Tongue (tissue), 2 donors: ENCODE data around the gene MEIKIN. TPM values are rescaled to one million over a fixed set of nuclear protein-coding genes. Genes with fewer than 3 reads are reported as not detected.
"Not testable (repeated sequence)": the region's sequence is repeated elsewhere in the genome, so short reads cannot be mapped to it uniquely, and the experiment has no call there.

Experiments used
- DNase-seq: peaks from one replicate; pipeline ENCODE4 v3.0.0-alpha.2; 2015
- total RNA-seq: library from RNA; depleted of rRNA; stranded (reverse); fragments of >200 nt; gene quantifications from one replicate; pipeline ENCODE4 v1.2.3, GENCODE V29; 2014

The MEIKIN gene
- total RNA-seq, 1 donor from 2014 or later, result 3.9 TPM

- not testable (repeated sequence) for DNase-seq
Measured at GRCh38 chr5:131902266-131902665, 43.2 kb downstream of the MEIKIN start.

DNA sequence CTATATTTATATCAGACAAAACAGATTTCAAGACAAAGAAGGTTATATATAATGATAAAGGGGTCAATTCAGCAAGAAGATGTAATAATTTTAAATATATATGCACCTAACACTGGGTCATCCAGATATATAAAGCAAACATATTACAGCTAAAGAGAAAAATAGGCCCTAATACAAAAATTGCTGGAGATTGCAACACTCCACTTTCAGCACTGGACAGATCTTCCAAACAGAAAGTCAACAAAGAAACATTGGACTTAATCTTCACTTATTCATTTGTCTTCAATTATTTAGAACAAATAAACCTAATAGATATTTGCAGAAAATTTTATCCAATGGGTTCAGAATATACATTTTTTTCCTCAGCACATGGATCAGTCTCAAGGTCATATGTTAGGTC, 45.8 kb downstream of the MEIKIN start:
- DNase-seq, result no peak

DNA sequence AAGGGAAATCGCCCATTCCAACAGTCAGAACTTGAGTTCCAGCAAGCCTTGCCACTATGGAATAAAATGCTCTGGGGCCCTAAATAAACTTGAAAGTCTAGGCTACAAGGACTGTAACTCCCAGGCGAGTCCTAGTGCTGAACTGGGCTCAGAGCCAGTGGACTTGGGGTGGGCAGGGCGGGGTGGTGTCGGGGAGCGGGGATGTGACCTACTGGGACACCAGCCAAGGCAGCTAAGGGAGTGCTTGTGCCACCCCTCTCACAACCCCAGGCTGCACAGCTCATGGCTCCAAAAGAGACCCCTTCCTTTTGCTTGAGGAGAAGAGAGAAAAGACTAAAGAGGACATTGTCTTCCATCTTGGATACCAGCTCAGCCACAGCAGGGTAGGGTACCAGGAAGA, 61.5 kb downstream of the MEIKIN start:
- DNase-seq, result no peak

DNA sequence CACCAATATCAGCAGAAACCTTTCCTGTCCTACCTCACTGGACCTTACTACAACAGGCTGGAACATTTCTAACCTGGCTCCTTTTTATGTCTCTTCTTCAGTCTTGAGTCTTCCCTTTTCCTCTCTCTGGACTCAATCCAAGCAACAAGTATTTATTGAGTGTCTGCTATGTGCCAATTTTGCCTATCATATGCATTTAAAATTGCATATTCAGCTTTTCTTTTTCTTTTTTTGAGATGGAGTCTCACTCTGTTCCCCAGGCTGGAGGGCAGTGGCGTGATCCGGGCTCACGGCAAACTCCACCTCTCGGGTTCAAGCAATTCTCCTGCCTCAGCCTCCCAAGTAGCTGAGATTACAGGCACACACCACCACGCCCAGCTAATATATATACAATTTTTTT, 65.8 kb downstream of the MEIKIN start:
- no peak for DNase-seq

DNA sequence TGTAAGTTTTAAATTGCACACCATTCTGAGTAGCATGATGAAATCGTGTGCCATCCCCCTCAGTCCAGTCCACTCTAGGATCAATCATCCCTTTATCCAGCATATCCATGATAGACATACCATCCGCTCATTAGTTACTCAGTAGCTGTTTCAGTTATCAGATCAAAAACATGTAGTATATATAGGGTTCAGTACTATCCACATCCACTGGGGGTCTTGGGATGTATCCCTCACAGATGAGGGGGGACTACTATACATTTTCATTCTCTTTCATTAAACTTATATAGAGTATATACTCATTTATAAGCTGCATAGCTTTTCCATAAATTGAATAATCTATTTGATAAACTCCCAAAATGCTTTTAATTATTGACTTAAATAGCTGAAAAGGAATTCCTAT, 67.6 kb downstream of the MEIKIN start:
- no peak for DNase-seq

- not testable (repeated sequence) for DNase-seq
Measured at GRCh38 chr5:131871251-131871650, 74.2 kb downstream of the MEIKIN start.

DNA sequence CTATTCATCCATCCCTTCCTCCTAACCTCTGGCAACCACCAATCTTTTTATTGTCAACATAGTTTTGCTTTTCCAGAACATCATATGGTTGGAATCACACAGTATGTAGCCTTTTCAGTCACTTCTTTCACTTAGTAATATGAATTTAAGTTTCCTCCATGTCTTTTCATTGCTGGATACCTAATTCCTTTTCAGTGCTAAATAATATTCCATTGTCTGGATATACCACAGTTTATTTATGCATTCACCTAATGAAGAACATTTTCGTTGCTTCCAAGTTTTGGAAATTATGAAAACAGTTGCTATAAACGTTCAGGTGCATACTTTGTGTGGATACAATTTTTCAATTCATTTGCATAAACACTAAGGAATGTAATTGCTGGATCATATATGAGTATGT, 77.9 kb downstream of the MEIKIN start:
- DNase-seq, result no peak

GRCh38 chr5:131863700-131864099, 81.8 kb downstream of the MEIKIN start:
- DNase-seq, result no peak

GRCh38 chr5:131857388-131857787, 88.1 kb downstream of the MEIKIN start:
- no peak for DNase-seq

DNA sequence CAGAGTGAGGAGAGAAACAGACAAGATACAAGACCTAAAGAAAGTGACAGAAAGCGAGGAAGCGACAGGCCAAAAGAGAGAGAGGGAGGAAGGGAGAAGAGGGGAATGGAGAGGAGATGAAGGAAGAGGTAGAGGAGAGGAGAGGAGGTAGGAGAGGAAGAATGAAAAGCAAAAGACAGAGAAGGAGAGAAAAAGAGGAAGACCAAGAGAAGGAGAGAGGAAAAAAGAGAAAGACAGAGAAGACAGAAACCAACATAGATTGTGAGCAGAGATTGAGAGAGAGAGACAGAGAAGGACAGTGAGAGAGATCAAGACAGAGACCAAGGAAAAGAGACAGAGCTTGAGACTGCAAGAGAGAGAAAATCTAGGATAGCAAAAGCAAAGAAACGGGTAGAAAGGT, 90.0 kb downstream of the MEIKIN start:
- DNase-seq, result no peak

DNA sequence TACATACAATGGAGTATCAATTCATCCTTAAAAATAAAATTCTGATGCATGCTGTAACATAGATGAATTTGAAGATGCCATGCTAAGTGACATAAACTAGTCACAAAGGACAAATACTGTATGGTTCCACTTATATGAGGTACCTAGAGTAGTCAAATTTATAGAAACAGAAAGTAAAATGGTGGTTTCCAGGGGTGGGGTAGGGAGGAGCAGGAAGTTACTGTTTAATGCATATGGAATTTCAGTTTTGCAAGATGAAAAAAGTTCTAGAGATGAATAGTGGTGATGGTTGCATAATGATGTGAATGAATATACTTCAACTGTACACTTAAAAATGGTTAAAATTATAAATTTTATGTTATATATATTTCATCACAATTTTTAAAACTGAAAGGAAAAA, 91.3 kb downstream of the MEIKIN start:
- no peak for DNase-seq

DNA sequence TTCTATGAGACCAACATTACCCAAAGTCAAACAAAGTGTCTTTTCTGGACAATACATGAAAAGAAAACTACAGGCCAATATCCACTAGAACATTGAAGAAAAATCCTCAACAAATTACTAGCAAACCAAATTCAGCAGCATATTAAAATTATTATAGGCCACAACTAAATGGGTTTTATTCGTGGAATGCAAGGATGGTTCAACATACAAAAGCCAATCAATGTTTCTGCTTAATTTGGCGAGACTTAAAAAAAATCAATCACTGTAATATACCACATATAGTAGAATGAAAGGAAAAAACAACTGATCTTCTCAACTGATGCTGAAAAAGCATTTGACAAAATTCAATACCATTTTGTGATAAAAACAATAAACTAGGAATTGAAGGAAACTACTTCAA, 96.8 kb downstream of the MEIKIN start:
- no peak for DNase-seq

- DNase-seq, result no peak
Measured at GRCh38 chr5:131846536-131846935, 98.9 kb downstream of the MEIKIN start.

DNA sequence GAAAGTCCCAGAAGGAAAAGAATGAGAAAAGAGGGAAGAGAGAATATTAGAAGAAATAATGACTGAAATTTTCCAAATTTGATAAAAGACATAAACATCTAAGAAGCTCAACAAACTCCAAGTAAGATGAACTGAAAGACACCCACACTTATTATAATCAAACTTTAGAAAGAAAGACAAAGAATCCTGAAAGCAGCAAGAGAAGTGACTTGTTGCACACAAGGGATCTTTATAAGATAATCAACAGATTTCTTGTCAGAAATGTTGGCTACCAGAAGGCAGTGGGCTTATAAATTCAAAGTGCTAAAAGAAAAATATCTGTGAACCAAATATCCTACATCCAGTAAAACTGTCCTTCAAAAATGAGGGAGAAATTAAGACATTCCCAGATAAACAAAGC, 99.6 kb downstream of the MEIKIN start:
- DNase-seq, result no peak

DNA sequence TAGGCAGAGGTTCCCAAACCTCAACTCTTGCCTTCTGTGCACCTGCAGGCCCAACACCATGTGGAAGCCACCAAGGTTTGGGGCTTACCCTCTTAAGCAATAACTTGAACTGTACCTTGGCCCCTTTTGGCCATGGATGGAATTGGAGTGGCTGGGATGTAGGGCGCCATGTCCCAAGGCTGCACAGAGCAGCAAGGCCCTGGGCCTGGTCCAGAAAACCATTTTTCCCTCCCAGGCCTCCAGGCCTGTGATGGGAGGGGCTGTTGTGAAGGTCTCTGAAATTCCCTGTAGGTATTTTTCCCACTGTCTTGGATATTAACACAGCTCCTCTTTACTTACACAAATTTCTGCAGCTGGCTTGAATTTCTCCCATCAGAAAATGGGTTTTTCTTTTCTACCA, 102.5 kb downstream of the MEIKIN start:
- DNase-seq, result not testable (repeated sequence)

DNA sequence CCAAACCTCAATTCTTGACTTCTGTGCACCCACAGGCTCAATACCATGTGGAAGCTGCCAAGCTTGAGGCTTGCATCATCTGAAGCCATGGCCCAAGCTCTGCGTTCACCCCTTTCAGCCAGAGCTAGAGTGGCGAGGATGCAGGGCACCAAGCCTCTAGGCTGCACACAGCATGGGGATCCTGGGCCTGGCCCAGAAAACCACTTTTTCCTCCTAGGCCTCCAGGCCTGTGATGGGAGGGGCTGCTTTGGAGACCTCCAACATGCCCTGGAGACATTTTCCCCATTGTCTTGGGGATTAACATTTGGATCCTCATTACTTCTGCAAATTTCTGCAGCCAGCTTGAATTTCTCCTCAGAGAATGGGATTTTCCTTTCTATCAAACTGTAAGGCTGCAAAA, 112.8 kb downstream of the MEIKIN start:
- DNase-seq, result not testable (repeated sequence)

DNA sequence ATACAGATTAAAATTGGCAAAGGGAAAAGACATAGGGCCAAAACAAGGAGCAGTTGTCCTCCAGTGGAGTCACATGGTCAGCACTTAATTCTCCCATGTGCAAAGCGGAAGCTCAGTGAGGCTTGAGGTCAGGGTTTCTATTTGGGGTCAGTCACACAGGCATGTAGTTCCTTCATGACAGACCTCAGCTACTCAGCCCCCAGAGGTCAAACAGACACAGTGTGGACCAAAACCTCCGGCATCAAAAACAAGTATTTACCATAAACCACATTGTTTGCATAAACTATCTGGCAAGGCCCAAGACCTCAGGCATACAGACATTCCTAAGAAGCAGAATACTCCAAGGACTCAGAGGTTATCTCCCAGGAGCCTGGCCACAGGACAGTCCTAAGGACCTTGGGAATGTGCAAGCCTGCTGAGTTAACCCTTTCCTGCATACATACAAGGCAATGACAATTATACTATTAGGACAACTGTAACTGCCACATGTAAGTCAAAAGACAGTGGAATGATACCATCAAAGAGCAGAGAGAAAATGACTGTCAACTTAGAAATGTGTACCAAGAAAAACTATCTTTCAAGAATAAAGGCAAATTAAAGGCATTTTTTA, 120.0 kb downstream of the MEIKIN start:
- no peak for DNase-seq

GRCh38 chr5:131824631-131825030, 120.8 kb downstream of the MEIKIN start:
- no peak for DNase-seq

- DNase-seq, result no peak
Measured at GRCh38 chr5:131821221-131821620, 124.2 kb downstream of the MEIKIN start.

DNA sequence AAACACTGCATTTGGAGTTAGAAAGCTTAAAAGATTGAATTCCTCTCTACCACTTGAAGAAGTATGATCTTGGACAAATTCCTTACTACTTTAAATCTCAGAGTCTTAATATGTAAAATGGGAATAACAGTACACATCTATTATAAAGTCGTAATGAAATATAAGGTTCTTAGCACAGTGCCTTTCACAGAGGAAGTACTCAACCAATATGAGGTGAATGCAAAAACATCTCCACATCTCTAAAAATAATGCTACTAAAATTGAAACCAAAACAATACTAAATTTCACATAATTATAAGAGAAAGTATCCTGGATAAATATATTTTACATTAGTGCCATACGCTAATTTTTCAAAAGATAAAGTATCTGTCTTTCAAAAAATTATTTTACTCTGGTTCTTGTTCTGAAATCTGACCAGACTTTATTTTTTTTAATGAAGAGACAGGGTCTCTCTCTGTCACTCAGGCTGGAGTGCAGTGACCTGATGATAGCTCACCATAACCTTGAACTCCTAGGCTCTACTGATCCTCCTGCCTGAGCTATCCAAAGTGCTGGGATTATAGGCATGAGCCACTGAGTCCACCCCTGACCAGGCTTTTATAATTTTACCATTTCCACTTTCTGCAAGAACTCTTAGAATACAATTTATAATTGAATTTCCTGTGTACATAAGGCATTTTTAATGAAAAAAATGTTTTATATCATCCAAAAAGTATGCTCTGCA, 127.3 kb downstream of the MEIKIN start:
- no peak for DNase-seq

DNA sequence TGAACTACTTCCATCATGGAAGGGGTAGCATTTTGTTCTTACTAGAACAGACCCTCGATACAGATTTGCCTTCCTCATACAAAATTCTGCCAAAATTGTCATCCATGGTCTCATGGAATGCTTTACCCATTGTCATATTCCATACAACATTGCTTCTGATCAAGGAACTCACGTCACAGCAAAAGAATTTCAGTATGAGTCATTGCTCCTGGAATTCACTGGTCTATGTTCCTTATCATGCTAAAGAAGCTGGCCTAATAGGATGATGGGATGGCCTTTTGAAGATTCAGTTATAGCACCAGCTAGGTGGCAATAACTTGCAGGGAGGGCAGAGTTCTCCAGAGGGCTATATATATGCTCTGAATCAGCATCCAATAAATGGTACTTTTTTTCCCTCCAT, 130.5 kb downstream of the MEIKIN start:
- DNase-seq, result no peak

DNA sequence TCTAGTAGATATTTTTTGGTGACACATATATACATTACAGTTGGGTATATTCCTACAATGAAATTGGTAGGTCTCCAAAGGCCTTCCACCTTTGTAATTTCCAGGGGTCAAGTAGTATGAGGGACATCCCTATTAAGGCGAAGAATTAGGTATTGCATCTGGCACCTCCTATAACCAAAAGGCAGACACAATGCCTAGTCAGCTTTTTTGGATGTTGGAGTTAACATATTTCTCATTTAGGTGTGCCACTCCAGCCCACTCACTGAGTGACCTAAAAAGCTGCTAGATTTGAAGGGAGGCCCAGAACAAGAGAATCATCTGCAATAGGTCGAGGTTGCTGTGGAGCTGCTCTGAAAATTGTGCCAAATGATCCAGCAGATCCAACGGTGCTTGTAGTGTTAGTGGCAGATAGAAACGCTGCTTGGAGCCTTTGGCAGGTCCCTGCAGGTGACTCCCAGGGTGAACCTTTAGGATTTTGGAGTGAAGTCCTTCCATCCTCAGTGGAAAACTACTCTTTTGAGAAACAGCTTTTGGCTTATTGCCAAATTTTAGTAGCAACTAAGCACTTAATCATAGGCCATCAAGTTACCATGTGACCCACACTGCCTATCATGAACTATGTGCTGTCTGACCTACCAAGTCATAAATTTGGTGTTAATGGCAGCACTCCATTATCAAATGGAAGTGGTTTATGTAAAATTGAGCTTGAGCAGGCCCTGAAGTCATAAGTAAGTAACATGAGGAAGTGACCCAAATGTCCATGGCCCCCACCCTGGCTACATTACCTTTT, 132.9 kb downstream of the MEIKIN start:
- no peak for DNase-seq

- peak; percentile 15 for DNase-seq
Measured at GRCh38 chr5:131810510-131811249, 134.8 kb downstream of the MEIKIN start.
